ENCODE results near the gene EMP2. TPM values are rescaled to one million over a fixed set of nuclear protein-coding genes. Genes with fewer than 3 reads are reported as not detected.
"Not testable (repeated sequence)": the region's sequence is repeated elsewhere in the genome, so short reads cannot be mapped to it uniquely, and the experiment has no call there.

Gene EMP2
- total RNA-seq, 1 experiment from 2014 or later = 198 TPM

- BruUV-seq (replicated peaks) = no TSS peak
- ChIA-PET POLR2A (no interaction called here), CTCF (interaction anchor here (0.6 to 1.6 kb wide), 6 partner anchors 46 to 434 kb away, joined by 3 to 16 read pairs (median 4); partner anchors contain the start of gene NUBP1)
- Histone ChIP-seq H3K4me3 (ENCODE audit: low read depth, low read length) (no peak overlapping the region), H3K9me3 (no peaks in the 10 kb centered on the region), H3K4me1 (0 out of 2 replicates have a peak, but pooled peaks cover 6% of the 10 kb centered on the region), H3K36me3 (ENCODE audit: control insufficient read depth, insufficient read depth, low read length) (no peaks in the 10 kb centered on the region), H3K27me3 (replicated peaks; ENCODE audit: control insufficient read depth, insufficient read depth, low read length) (no peaks in the 10 kb centered on the region)
- H3K4me1 Mint-ChIP-seq (ENCODE audit: low read depth, unreplicated experiment) = peaks cover 4% of the 10 kb centered on the region
- peaks cover 16% of the 10 kb centered on the region for H3K9me3 Mint-ChIP-seq (ENCODE audit: unreplicated experiment)
- DNase-seq = peak; percentile 76 to 80
- peak; percentile 65 to 67 for TF ChIP-seq CTCF (IDR thresholded peaks at IDR 0.05; ENCODE audit: insufficient read depth in 1 of 2, low read depth in 1 of 2, low read length in 1 of 2, severe bottlenecking in 1 of 2, unreplicated experiment in 1 of 2)
- intact Hi-C loops (cut with micrococcal nuclease; ENCODE audit: unreplicated experiment) = loop anchor here (1.0 to 5.0 kb wide), 3 partner anchors 147 to 477 kb away; no protein-coding TSS in a partner anchor
- H3K27me3 Mint-ChIP-seq (ENCODE audit: insufficient read depth, unreplicated experiment) = no peaks in the 10 kb centered on the region
- no peak overlapping the region for H3K27ac Mint-ChIP-seq (ENCODE audit: unreplicated experiment)
- H3K36me3 Mint-ChIP-seq (ENCODE audit: insufficient read depth, unreplicated experiment) = peaks cover 7% of the 10 kb centered on the region
- no peak overlapping the region for H3K4me3 Mint-ChIP-seq (ENCODE audit: unreplicated experiment)
Measured at GRCh38 chr16:10509534-10510025, 70.8 kb downstream of the EMP2 start.

GRCh38 chr16:10505286-10505685 is 75.1 kb downstream of the EMP2 start:
- H3K4me3 ChIP-seq (ENCODE audit: low read depth, low read length); BruUV-seq (replicated peaks); H3K4me1 ChIP-seq; POLR2A ChIA-PET; H3K27me3 ChIP-seq (replicated peaks; ENCODE audit: control insufficient read depth, insufficient read depth, low read length); H3K27ac Mint-ChIP-seq (ENCODE audit: unreplicated experiment); H3K4me3 Mint-ChIP-seq (ENCODE audit: unreplicated experiment); H3K9me3 ChIP-seq; H3K36me3 ChIP-seq (ENCODE audit: control insufficient read depth, insufficient read depth, low read length); DNase-seq; CTCF ChIA-PET; H3K27me3 Mint-ChIP-seq (ENCODE audit: insufficient read depth, unreplicated experiment); H3K4me1 Mint-ChIP-seq (ENCODE audit: low read depth, unreplicated experiment): not testable (repeated sequence)
- peaks cover 14% of the 10 kb centered on the region for H3K36me3 Mint-ChIP-seq (ENCODE audit: insufficient read depth, unreplicated experiment)
- intact Hi-C loops (cut with micrococcal nuclease; ENCODE audit: unreplicated experiment) = loop anchor here (5.0 kb wide), 2 partner anchors 143 to 473 kb away; no protein-coding TSS in a partner anchor
- peaks cover 17% of the 10 kb centered on the region for H3K9me3 Mint-ChIP-seq (ENCODE audit: unreplicated experiment)

GRCh38 chr16:10504404-10504885 is 76.0 kb downstream of the EMP2 start:
- H3K4me1 ChIP-seq = 0 out of 2 replicates have a peak, but pooled peaks cover 2% of the 10 kb centered on the region
- no peaks in the 10 kb centered on the region for H3K27me3 ChIP-seq (replicated peaks; ENCODE audit: control insufficient read depth, insufficient read depth, low read length)
- no peak for DNase-seq
- no peak for TF ChIP-seq CTCF (IDR thresholded peaks at IDR 0.05; ENCODE audit: insufficient read depth in 1 of 2, low read depth in 1 of 2, low read length in 1 of 2, severe bottlenecking in 1 of 2, unreplicated experiment in 1 of 2)
- Mint-ChIP-seq H3K4me1 (ENCODE audit: low read depth, unreplicated experiment) (peaks cover 9% of the 10 kb centered on the region), H3K36me3 (ENCODE audit: insufficient read depth, unreplicated experiment) (peaks cover 10% of the 10 kb centered on the region), H3K9me3 (ENCODE audit: unreplicated experiment) (peaks cover 17% of the 10 kb centered on the region), H3K4me3 (ENCODE audit: unreplicated experiment) (no peak overlapping the region), H3K27me3 (ENCODE audit: insufficient read depth, unreplicated experiment) (no peaks in the 10 kb centered on the region), H3K27ac (ENCODE audit: unreplicated experiment) (no peak overlapping the region)
- ChIA-PET POLR2A (no interaction called here), CTCF (no interaction called here)
- intact Hi-C loops (cut with micrococcal nuclease; ENCODE audit: unreplicated experiment) = no loop called here
- H3K4me3 ChIP-seq (ENCODE audit: low read depth, low read length) = no peak overlapping the region
- H3K36me3 ChIP-seq (ENCODE audit: control insufficient read depth, insufficient read depth, low read length) = no peaks in the 10 kb centered on the region
- no TSS peak for BruUV-seq (replicated peaks)
- no peaks in the 10 kb centered on the region for H3K9me3 ChIP-seq

Data from Caco-2 (cell line).